HG03342 (cell line): ENCODE measurements around the gene SIGLEC6.
"Not testable (repeated sequence)": the region's sequence is repeated elsewhere in the genome, so short reads cannot be mapped to it uniquely, and the experiment has no call there.

Source experiments
- ATAC-seq: cut with Tn5 transposase; IDR thresholded peaks from one replicate; pipeline ENCODE4 v1.9.1; 2021; ENCODE audit warnings: mild to moderate bottlenecking, moderate library complexity; ENCODE audit not compliant: unreplicated experiment

Gene SIGLEC6

GRCh38 chr19:51513968-51514367 is 17.5 kb downstream of the SIGLEC6 start:
- ATAC-seq, result no peak

- ATAC-seq, result no peak
These were observed 20.1 kb downstream of the SIGLEC6 start for GRCh38 chr19:51511353-51511752.

- no peak for ATAC-seq
These were observed 21.4 kb downstream of the SIGLEC6 start for GRCh38 chr19:51509823-51510660.

GRCh38 chr19:51508059-51508733 is 23.3 kb downstream of the SIGLEC6 start:
- ATAC-seq, result no peak

GRCh38 chr19:51507640-51508058 is 23.8 kb downstream of the SIGLEC6 start:
- no peak for ATAC-seq

GRCh38 chr19:51507192-51507591 is 24.3 kb downstream of the SIGLEC6 start:
- ATAC-seq, result no peak

- no peak for ATAC-seq
These were observed 25.6 kb downstream of the SIGLEC6 start for GRCh38 chr19:51505904-51506303.

GRCh38 chr19:51503896-51504295 is 27.6 kb downstream of the SIGLEC6 start:
- ATAC-seq, result no peak

GRCh38 chr19:51503286-51503817 is 28.1 kb downstream of the SIGLEC6 start:
- no peak for ATAC-seq

GRCh38 chr19:51501594-51502263 is 29.7 kb downstream of the SIGLEC6 start, which contains the start of gene SIGLEC12:
TSS of gene SIGLEC12 (minus strand) at chr19:51501800. CDS start at chr19:51501733, 67 bp downstream.
- no peak for ATAC-seq

GRCh38 chr19:51500931-51501330 is 30.5 kb downstream of the SIGLEC6 start:
- not testable (repeated sequence) for ATAC-seq

- no peak for ATAC-seq
These were observed 33.8 kb downstream of the SIGLEC6 start for GRCh38 chr19:51497666-51498065.

GRCh38 chr19:51493776-51494175 is 37.7 kb downstream of the SIGLEC6 start:
- no peak for ATAC-seq

GRCh38 chr19:51491586-51491985 is 39.9 kb downstream of the SIGLEC6 start:
- ATAC-seq, result no peak

GRCh38 chr19:51490676-51491075 is 40.8 kb downstream of the SIGLEC6 start:
- no peak for ATAC-seq

GRCh38 chr19:51489113-51489512 is 42.4 kb downstream of the SIGLEC6 start:
- ATAC-seq, result no peak

- no peak for ATAC-seq
These were observed 43.0 kb downstream of the SIGLEC6 start for GRCh38 chr19:51488491-51488890.

- no peak for ATAC-seq
These were observed 45.4 kb downstream of the SIGLEC6 start for GRCh38 chr19:51485960-51486660.

GRCh38 chr19:51480590-51480989 is 50.9 kb downstream of the SIGLEC6 start:
- ATAC-seq, result no peak

GRCh38 chr19:51479531-51480331 is 51.7 kb downstream of the SIGLEC6 start:
- no peak for ATAC-seq
